ENCODE results near the gene CDH12. TPM values are rescaled to one million over a fixed set of nuclear protein-coding genes. Genes with fewer than 3 reads are reported as not detected.

Gene CDH12
- total and polyA plus RNA-seq, 10 of the 15 experiments (the other 5 are each of a cell fraction or from before 2014, with no cell fraction given), result 0.03 to 0.16 TPM; not detected in 8

GRCh38 chr5:22754155-22754554 is 99.0 kb downstream of the CDH12 start:
- ATAC-seq (no peak), DNase-seq (ENCODE audit: low read depth, low spot score) (no peak), FAIRE-seq (no peak)
- ChIA-PET SMC1A (ENCODE audit: uncharacterized antibody, unreplicated experiment) (no interaction called here), POLR2A (no interaction called here), CTCF (no interaction called here), RAD21 (ENCODE audit: unreplicated experiment) (no interaction called here)
- H4K20me1 ChIP-seq (ENCODE audit: control insufficient read depth, insufficient read depth), result no peaks in the 10 kb centered on the region
- 3% methylated on average over 3 of the region's 3 CpGs for WGBS (ENCODE audit: insufficient coverage, insufficient replicate concordance, low lambda C conversion rate, missing lambda C conversion rate)
- in situ Hi-C loops (cut with MboI), result no loop called here
- H3K36me3 ChIP-seq (ENCODE audit: control insufficient read depth in 2 of 2, insufficient read depth in 2 of 2, low read length in 1 of 2), result no peaks in the 10 kb centered on the region
- H3K79me2 ChIP-seq (ENCODE audit: control insufficient read depth, insufficient read depth, low read length), result no peaks in the 10 kb centered on the region
- no peaks in the 10 kb centered on the region for H3K27me3 ChIP-seq (replicated peaks in 1 of 2; ENCODE audit: control insufficient read depth in 2 of 2, insufficient read depth in 2 of 2, low read length in 1 of 2)
- H3K4me2 ChIP-seq (ENCODE audit: control insufficient read depth, insufficient read depth), result no peak overlapping the region
- H2AFZ ChIP-seq (ENCODE audit: control insufficient read depth, low read depth, low read length), result no peak overlapping the region
- no peaks in the 10 kb centered on the region for H3K4me1 ChIP-seq (ENCODE audit: control insufficient read depth, insufficient read depth, low read length)
- H3K27ac ChIP-seq (ENCODE audit: control insufficient read depth, insufficient read depth), result no peak overlapping the region
- H3K9me3 ChIP-seq (replicated peaks; ENCODE audit: control insufficient read depth, insufficient read depth, low read length), result no peaks in the 10 kb centered on the region
- H3K4me3 ChIP-seq, result no peak overlapping the region
- no TSS peak for BruUV-seq (replicated peaks)
- TF ChIP-seq RAD21 (IDR thresholded peaks at IDR 0.05; ENCODE audit: insufficient read depth, low read depth, low read length) (no peak), HSF1 (IDR thresholded peaks at IDR 0.05; ENCODE audit: low read depth, low read length) (no peak), JUND (IDR thresholded peaks at IDR 0.05; ENCODE audit: low read depth, low read length) (no peak), SUZ12 (IDR thresholded peaks at IDR 0.05; ENCODE audit: unreplicated experiment) (no peak), NFYB (IDR thresholded peaks at IDR 0.05; ENCODE audit: insufficient read depth, low read depth, low read length) (no peak), ZNF217 (IDR thresholded peaks at IDR 0.05) (no peak), ATF2 (IDR thresholded peaks at IDR 0.05; ENCODE audit: low read length) (no peak), IKZF2 (IDR thresholded peaks at IDR 0.05) (no peak), BACH1 (IDR thresholded peaks at IDR 0.05; ENCODE audit: borderline replicate concordance) (no peak), TCF12 (IDR thresholded peaks at IDR 0.05; ENCODE audit: low read depth, low read length) (no peak)
- H3K9ac ChIP-seq (ENCODE audit: control insufficient read depth, insufficient read depth, low read length), result no peak overlapping the region
- intact Hi-C loops (cut with micrococcal nuclease; ENCODE audit: unreplicated experiment), result no loop called here

Measured in GM12878 (cell line).